GM18909 (cell line): ENCODE results near the gene FBLN7.
"Not testable (repeated sequence)": the region's sequence is repeated elsewhere in the genome, so short reads cannot be mapped to it uniquely, and the experiment has no call there.

Experiments
- ATAC-seq: cut with Tn5 transposase; IDR thresholded peaks from one replicate; pipeline ENCODE4 v1.9.1; 2021; ENCODE audit warnings: mild to moderate bottlenecking; ENCODE audit not compliant: unreplicated experiment, poor library complexity

The FBLN7 gene

GRCh38 chr2:112175958-112176573 lies 37.9 kb downstream of the FBLN7 start:
- no peak for ATAC-seq

DNA sequence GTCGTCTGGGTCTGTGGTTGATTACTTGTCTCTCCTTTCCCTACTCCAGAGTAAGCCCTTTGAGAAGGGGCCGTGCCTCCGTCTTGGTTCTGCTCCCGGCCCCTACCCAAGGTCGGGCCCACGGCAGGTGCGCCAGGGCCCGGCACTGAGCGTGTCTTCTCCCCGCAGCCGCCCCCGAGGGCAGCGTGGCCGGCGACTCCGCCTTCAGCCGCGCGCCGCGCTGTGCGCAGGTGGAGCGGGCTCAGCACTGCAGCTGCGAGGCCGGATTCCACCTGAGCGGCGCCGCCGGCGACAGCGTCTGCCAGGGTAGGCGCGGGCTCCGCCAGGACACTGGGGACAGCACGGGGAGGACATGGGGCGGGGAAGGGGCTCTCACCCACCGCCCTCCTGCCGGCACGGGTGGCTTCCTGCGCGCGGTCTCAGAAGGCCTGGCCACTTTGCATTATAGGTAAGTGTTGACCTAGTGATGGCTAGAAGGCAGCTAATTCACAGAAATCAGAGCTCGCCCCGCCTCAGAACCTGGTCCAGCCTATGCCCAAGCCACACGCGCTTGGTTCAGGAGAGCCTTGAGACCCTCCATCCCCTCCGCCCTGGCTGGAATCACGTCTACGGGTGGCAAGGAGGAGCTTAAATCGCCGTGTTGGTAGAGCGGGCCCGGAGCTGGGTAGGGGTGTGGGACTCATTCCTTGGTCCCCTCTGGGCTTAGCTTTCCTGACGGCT lies 43.5 kb downstream of the FBLN7 start:
- no peak for ATAC-seq

DNA sequence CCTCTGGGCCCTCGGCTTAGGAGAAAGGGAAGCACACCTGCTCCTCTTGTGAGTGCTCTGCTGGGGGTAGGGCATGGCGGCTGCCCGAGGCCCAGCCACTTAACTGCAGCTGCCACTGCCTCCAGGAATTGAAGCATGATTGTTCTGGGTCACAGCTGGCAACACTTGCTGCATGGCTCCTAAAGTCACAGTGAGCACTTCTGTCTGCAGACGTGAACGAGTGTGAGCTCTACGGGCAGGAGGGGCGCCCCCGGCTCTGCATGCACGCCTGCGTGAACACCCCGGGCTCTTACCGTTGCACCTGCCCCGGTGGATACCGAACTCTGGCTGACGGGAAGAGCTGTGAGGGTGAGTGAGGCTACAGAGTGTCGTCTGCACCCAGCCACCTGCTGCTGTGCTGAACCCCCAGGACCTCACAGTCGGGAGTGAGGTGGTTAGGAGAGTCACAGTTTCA lies 44.4 kb downstream of the FBLN7 start:
- ATAC-seq: no peak

GRCh38 chr2:112183327-112184025 lies 45.3 kb downstream of the FBLN7 start:
- no peak for ATAC-seq

DNA sequence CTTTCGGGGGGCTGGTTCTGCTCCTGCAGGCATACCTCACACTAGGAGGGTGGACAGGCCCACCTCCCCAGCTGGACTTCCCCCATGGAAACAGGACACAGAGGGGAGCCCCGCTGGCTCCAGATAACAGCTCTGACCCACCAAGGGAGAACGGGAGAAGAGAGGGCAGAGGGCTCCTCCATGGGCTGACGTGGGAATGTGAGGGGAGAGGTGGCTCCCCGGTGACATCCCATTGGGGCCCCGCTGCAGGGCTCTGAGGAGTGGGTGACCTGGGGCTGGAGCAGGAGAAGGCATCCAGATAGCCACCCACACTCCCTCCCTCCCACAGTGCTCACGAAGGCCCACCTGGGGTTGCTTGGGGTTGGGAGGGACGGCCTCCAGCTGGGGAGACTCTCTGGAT lies 45.9 kb downstream of the FBLN7 start:
- no peak for ATAC-seq

GRCh38 chr2:112185131-112185530 lies 46.9 kb downstream of the FBLN7 start:
- ATAC-seq: no peak

- ATAC-seq: no peak
These were observed 49.0 kb downstream of the FBLN7 start for GRCh38 chr2:112187046-112187715.

DNA sequence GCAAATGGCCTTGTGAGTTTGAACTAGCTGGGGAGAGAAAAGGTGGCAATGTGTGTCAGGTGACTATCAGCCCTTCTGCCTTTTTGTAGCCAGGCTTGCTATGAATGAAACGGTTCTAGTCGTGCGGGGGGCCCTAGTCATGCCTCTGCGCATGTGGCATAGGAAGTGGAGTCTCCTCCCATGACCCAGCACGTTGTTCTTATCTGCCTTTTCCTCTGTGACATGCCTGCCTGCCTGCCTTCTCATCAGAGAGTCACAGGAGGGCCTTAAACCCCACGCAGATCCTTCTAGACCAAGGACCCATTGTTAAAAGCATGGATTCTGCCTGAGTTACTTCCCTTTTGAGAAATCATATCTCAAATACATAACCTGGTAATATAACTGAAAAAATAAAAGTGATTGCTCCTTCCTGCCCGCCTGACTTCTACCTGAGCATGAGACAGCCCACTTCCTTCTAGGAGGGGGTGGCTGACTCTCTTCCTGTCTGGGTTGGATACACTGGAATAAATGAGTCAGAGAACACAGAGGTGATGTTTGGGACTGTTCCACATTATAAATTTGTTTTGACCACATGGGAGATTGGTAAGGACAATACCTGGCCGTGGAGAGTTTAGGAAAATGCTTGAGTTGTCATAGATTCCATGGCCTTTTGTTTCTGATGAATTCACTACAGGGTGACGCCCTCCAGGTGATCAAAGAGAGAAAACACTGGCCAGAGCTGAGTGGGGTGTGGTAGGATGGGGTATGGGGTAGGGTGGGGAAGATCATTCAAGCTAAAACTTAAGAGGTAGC lies 49.8 kb downstream of the FBLN7 start:
- ATAC-seq: no peak

DNA sequence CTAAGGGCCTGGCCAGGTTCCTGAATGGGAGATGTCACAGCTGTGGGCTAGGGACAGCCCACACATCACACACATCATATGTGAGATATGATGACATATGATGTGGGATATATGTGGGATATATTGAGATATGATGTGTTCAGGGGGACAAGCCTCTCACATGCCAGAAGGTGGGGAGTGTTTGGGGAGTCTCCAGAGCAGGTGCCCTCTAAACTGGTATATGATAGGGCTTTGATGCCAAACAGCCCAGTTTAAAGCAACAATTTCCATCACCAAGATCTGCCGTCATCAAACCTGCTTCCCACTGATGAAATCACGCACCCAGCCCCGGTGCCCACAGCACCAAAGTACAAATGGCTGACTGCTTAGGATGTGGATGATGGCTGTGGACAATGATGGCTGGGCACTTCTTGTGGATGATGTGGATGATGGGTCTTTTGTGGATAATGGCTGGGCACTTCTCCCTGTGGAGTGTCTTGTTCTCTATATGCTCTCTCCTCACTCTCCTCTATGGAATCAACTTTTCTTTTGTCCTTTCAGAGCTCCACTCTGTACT lies 50.9 kb downstream of the FBLN7 start:
- no peak for ATAC-seq

GRCh38 chr2:112194028-112194427 lies 55.8 kb downstream of the FBLN7 start:
- ATAC-seq: no peak

GRCh38 chr2:112194482-112194881 lies 56.3 kb downstream of the FBLN7 start:
- no peak for ATAC-seq

DNA sequence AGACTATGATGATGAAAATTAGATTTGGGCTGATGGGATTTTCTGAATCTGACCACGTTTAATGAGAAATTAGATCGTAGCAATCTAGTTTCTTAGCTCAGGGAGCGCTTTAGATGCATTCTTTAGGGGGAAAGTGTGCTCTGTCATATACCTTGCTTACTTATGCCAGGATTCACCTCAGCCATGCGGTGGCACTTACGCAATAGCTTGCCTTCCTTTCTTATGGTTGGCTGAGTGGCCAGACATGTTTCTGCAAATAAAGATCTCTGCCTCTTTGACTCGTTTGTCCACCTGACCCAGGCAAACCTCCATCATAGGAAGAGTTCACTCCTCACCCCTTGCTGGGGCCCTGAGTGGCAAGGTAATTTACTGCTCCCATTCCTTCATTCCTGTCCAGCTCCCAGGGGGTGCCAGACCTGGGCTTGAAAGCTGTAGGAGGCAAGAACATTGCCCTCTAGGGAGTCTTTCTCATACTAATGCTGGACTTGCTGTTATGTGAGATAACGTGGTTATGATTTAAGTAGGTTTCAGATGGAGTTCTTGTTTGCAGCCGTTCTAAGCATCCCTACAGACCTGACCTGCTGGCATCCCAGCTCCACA lies 57.1 kb downstream of the FBLN7 start:
- no peak for ATAC-seq

- no peak for ATAC-seq
These were observed 57.8 kb downstream of the FBLN7 start for GRCh38 chr2:112195950-112196349.

- ATAC-seq: no peak
These were observed 59.7 kb downstream of the FBLN7 start for GRCh38 chr2:112197868-112198267.

DNA sequence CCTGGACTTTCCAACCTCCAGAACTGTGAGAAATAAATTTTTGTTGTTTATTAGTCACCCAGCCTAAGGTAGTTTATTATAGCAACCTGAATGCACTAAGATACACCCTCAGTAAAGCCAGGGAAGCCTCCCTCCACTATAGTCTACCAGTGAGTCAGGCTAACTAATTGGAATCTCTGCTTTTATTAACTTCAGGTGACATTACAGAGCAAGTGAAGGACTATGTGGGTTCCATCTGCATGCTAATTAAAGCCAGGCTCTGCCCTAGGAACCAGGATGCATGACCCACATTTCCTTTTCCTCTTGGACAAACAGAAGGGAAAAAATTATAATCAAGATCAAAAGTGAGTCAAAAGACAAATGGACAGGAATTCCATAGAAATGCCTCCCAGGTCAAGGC lies 60.6 kb downstream of the FBLN7 start:
- no peak for ATAC-seq

DNA sequence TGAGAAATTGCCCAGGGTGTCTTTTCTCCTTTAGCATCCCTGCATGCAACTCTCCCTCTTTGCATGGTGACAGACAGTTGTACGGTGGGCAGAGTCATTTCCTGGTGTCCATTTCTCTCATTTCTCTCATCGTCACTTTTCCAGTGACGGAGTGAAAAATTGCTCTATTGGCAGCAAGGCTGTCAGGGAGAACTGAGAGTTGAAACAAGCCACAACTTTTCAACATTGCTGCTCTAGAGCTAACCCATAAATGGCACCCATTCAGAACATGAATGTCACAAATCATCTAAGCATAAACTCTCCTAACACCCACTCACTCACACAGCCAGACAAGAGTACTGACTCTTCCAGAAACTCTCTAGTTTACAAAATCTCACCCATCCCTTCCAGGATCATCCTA lies 61.0 kb downstream of the FBLN7 start:
- ATAC-seq: no peak

- no peak for ATAC-seq
These were observed 63.7 kb downstream of the FBLN7 start for GRCh38 chr2:112201696-112202430.

GRCh38 chr2:112204411-112204810 lies 66.2 kb downstream of the FBLN7 start:
- ATAC-seq: no peak

GRCh38 chr2:112207905-112208304 lies 69.7 kb downstream of the FBLN7 start:
- not testable (repeated sequence) for ATAC-seq
